ENCODE measurements around the gene CRACDL.
"Not testable (repeated sequence)": the region's sequence is repeated elsewhere in the genome, so short reads cannot be mapped to it uniquely, and the experiment has no call there.

The CRACDL gene

GRCh38 chr2:98884658-98885057 lies 51.4 kb downstream of the CRACDL start:
- no peak for DNase-seq (ENCODE audit: low spot score)

- peak; percentile 74 for DNase-seq (ENCODE audit: low spot score)
Measured at GRCh38 chr2:98883780-98884211, 52.2 kb downstream of the CRACDL start.

- DNase-seq (ENCODE audit: low spot score): no peak
Measured at GRCh38 chr2:98882971-98883779, 52.9 kb downstream of the CRACDL start.

- no peak for DNase-seq (ENCODE audit: low spot score)
Measured at GRCh38 chr2:98882368-98882767, 53.7 kb downstream of the CRACDL start.

- no peak for DNase-seq (ENCODE audit: low spot score)
Measured at GRCh38 chr2:98881153-98881650, 54.8 kb downstream of the CRACDL start.

- no peak for DNase-seq (ENCODE audit: low spot score)
Measured at GRCh38 chr2:98880266-98881152, 55.5 kb downstream of the CRACDL start.

GRCh38 chr2:98877658-98878057 lies 58.4 kb downstream of the CRACDL start:
- DNase-seq (ENCODE audit: low spot score): not testable (repeated sequence)

GRCh38 chr2:98876741-98877140 lies 59.3 kb downstream of the CRACDL start:
- DNase-seq (ENCODE audit: low spot score): no peak

GRCh38 chr2:98875746-98876145 lies 60.3 kb downstream of the CRACDL start:
- no peak for DNase-seq (ENCODE audit: low spot score)

GRCh38 chr2:98875081-98875728 lies 60.8 kb downstream of the CRACDL start:
- DNase-seq (ENCODE audit: low spot score): no peak

GRCh38 chr2:98874186-98874689 lies 61.8 kb downstream of the CRACDL start:
- no peak for DNase-seq (ENCODE audit: low spot score)

- no peak for DNase-seq (ENCODE audit: low spot score)
Measured at GRCh38 chr2:98872526-98872925, 63.5 kb downstream of the CRACDL start.

GRCh38 chr2:98871506-98871905 lies 64.5 kb downstream of the CRACDL start:
- DNase-seq (ENCODE audit: low spot score): no peak

- no peak for DNase-seq (ENCODE audit: low spot score)
Measured at GRCh38 chr2:98870516-98871158, 65.4 kb downstream of the CRACDL start.

GRCh38 chr2:98869870-98870269 lies 66.2 kb downstream of the CRACDL start:
- no peak for DNase-seq (ENCODE audit: low spot score)

- DNase-seq (ENCODE audit: low spot score): no peak
Measured at GRCh38 chr2:98869272-98869641, 66.8 kb downstream of the CRACDL start.

GRCh38 chr2:98868548-98869271 lies 67.3 kb downstream of the CRACDL start:
- DNase-seq (ENCODE audit: low spot score): no peak

- no peak for DNase-seq (ENCODE audit: low spot score)
Measured at GRCh38 chr2:98867539-98868309, 68.3 kb downstream of the CRACDL start.

- no peak for DNase-seq (ENCODE audit: low spot score)
Measured at GRCh38 chr2:98866033-98866432, 70.0 kb downstream of the CRACDL start.

- DNase-seq (ENCODE audit: low spot score): no peak
Measured at GRCh38 chr2:98861601-98862000, 74.4 kb downstream of the CRACDL start.
